ENCODE results near the gene TSPAN11. TPM values are rescaled to one million over a fixed set of nuclear protein-coding genes. Genes with fewer than 3 reads are reported as not detected.

The TSPAN11 gene
- total and polyA plus RNA-seq, 2 of the 8 experiments (the other 6 are each of a cell fraction or from before 2014, with no cell fraction given), result 3.9 to 8.2 TPM

GRCh38 chr12:30999011-30999410 lies 72.5 kb downstream of the TSPAN11 start:
- Histone ChIP-seq H4K5ac (ENCODE audit: insufficient read length, low read depth, low read length) (no peak overlapping the region), H4K91ac (replicated peaks; ENCODE audit: insufficient read length, low read length) (no peak overlapping the region), H2BK15ac (ENCODE audit: low read length) (no peak overlapping the region), H3K4ac (replicated peaks; ENCODE audit: insufficient read length, low read depth, low read length) (no peak overlapping the region), H3K9ac (replicated peaks in 1 of 4; ENCODE audit: extremely low read depth in 1 of 4, low read depth in 3 of 4, low read length in 3 of 4) (no peak overlapping the region), H3K14ac (ENCODE audit: insufficient read length) (no peak overlapping the region), H3K18ac (ENCODE audit: extremely low read depth, low read length) (no peak overlapping the region), H3K23me2 (ENCODE audit: low read depth, low read length) (no peaks in the 10 kb centered on the region), H2BK12ac (ENCODE audit: low read depth, low read length) (no peak overlapping the region), H3K9me3 (ENCODE audit: insufficient read depth in 2 of 2, low read depth in 1 of 2, low read length in 1 of 2) (no peaks in the 10 kb centered on the region), H2BK120ac (replicated peaks; ENCODE audit: low read depth, low read length) (no peak overlapping the region), H4K20me1 (replicated peaks in 1 of 2; ENCODE audit: control insufficient read depth in 1 of 2, insufficient read depth in 2 of 2, low read length in 2 of 2) (peaks cover 0 to 2% of the 10 kb centered on the region in 2 experiments), H3K4me1 (replicated peaks in 1 of 4; ENCODE audit: control insufficient read depth in 3 of 4, insufficient read depth in 4 of 4, low read length in 3 of 4) (no peaks in the 10 kb centered on the region; a peak in 1 of 7 replicates), H2BK5ac (ENCODE audit: low read depth, low read length) (no peak overlapping the region), H2AFZ (ENCODE audit: low read length) (no peak overlapping the region), H3K27ac (ENCODE audit: low read depth, low read length) (no peak overlapping the region), H3K27me3 (replicated peaks in 1 of 4; ENCODE audit: control insufficient read depth in 3 of 4, extremely low read depth in 1 of 4, insufficient read depth in 3 of 4, low read length in 3 of 4) (no peaks in the 10 kb centered on the region; a peak in 1 of 7 replicates), H3K79me1 (ENCODE audit: low read depth, low read length) (no peaks in the 10 kb centered on the region), H3K23ac (ENCODE audit: insufficient read length) (no peak overlapping the region), H3K56ac (replicated peaks; ENCODE audit: insufficient read length, low read depth, low read length) (no peak overlapping the region), H3K36me3 (ENCODE audit: control insufficient read depth in 2 of 4, insufficient read depth in 4 of 4, low read length in 3 of 4) (no peaks in the 10 kb centered on the region; a peak in 1 of 8 replicates), H3K79me2 (ENCODE audit: control insufficient read depth in 1 of 2, insufficient read depth in 2 of 2, low read length in 2 of 2) (no peaks in the 10 kb centered on the region), H2BK20ac (ENCODE audit: low read length) (no peak overlapping the region), H3K4me3 (ENCODE audit: extremely low read depth in 1 of 4, insufficient read depth in 2 of 4, low read depth in 3 of 4, low read length in 4 of 4) (no peak overlapping the region), H2AK5ac (ENCODE audit: low read depth, low read length) (no peak overlapping the region), H4K8ac (ENCODE audit: extremely low read depth, insufficient read depth, low read length) (no peak overlapping the region), H3K4me2 (ENCODE audit: insufficient read depth in 1 of 2, low read depth in 2 of 2, low read length in 2 of 2) (no peak overlapping the region)
- ChIA-PET CTCF (ENCODE audit: partially characterized antibody) (interaction anchor here (1.7 to 21.1 kb wide), 4 partner anchors 9 to 229 kb away, joined by 4 to 385 read pairs (median 36); no protein-coding TSS in a partner anchor), POLR2A (ENCODE audit: partially characterized antibody) (interaction anchor here (1.3 kb wide), 1 partner anchor 9 kb away, joined by 3 read pairs; no protein-coding TSS in a partner anchor)
- DNase-seq (ENCODE audit: low read depth in 1 of 2, low spot score in 2 of 2) (no peak), FAIRE-seq (no peak)
- no peak for TF ChIP-seq PHF8 (conservative IDR thresholded peaks at IDR 0.05; ENCODE audit: low read depth, low read length)
- 91% methylated on average over 6 of the region's 6 CpGs; no CpG with 5 or more reads in 1 of the 2 experiments for WGBS, 2 experiments (ENCODE audit: extremely low coverage in 1 of 2, insufficient coverage in 1 of 2, insufficient read length in 1 of 2, insufficient replicate concordance in 2 of 2, low coverage in 1 of 2, low lambda C conversion rate in 2 of 2, missing lambda C conversion rate in 1 of 2)

All from H1 (cell line).